NT2/D1 (cell line): Measurements from ENCODE around the gene RNH1.
"Not testable (repeated sequence)": the region's sequence is repeated elsewhere in the genome, so short reads cannot be mapped to it uniquely, and the experiment has no call there.

Experiments used
- DNase-seq: peaks from one replicate; pipeline ENCODE4 v3.0.0-alpha.2; 2011; ENCODE audit warnings: low read depth, low spot score
- H3K27me3 ChIP-seq: 2 replicates; pipeline ENCODE4 v1.6.0; 2011; ENCODE audit warnings: mild to moderate bottlenecking; ENCODE audit not compliant: insufficient read length, insufficient read depth
- H3K36me3 ChIP-seq: 2 replicates; pipeline ENCODE4 v1.6.1; 2011; ENCODE audit warnings: mild to moderate bottlenecking, low read length, mixed read lengths; ENCODE audit not compliant: insufficient read depth, insufficient read length
- H3K4me1 ChIP-seq: 2 replicates; pipeline ENCODE4 v1.5.1; 2011; ENCODE audit not compliant: insufficient read depth, insufficient read length
- H3K4me3 ChIP-seq: 2 replicates; pipeline ENCODE4 v1.5.1; 2011; ENCODE audit warnings: low read depth; ENCODE audit not compliant: insufficient read length
- H3K9ac ChIP-seq: 2 replicates; pipeline ENCODE4 v1.6.0; 2011; ENCODE audit warnings: low read depth; ENCODE audit not compliant: insufficient read length
- H3K9me3 ChIP-seq: 2 replicates; pipeline ENCODE4 v1.5.1; 2011; ENCODE audit warnings: mild to moderate bottlenecking, low read length; ENCODE audit not compliant: insufficient read depth
- SUZ12 ChIP-seq: IDR thresholded peaks from 2 replicates; pipeline ENCODE4 v1.6.1; 2011; ENCODE audit not compliant: insufficient read length, insufficient read depth; ENCODE audit errors: extremely low read depth
- YY1 ChIP-seq: IDR thresholded peaks from 2 replicates; pipeline ENCODE4 v1.6.1; 2011; ENCODE audit not compliant: insufficient read length, insufficient read depth
- ZNF274 ChIP-seq: IDR thresholded peaks from 2 replicates; pipeline ENCODE4 v1.6.1; 2011; ENCODE audit warnings: mild to moderate bottlenecking, low read depth, low read length

RNH1 gene

GRCh38 chr11:469684-470560 is 37.1 kb downstream of the RNH1 start:
- TF ChIP-seq SUZ12 (no peak), ZNF274 (no peak), YY1 (no peak)
- Histone ChIP-seq H3K4me3 (no peak overlapping the region), H3K36me3 (peaks cover 42% of the 10 kb centered on the region), H3K9me3 (no peaks in the 10 kb centered on the region), H3K27me3 (no peaks in the 10 kb centered on the region), H3K9ac (peak overlapping the region; percentile 61), H3K4me1 (peaks cover 15% of the 10 kb centered on the region)
- no peak for DNase-seq

GRCh38 chr11:469026-469683 is 37.9 kb downstream of the RNH1 start:
- not testable (repeated sequence) for H3K9me3 ChIP-seq, H3K27me3 ChIP-seq, DNase-seq, H3K4me3 ChIP-seq
- peaks cover 17% of the 10 kb centered on the region for H3K4me1 ChIP-seq
- peaks cover 48% of the 10 kb centered on the region for H3K36me3 ChIP-seq
- H3K9ac ChIP-seq: peak overlapping the region; percentile 37

GRCh38 chr11:468493-468892 is 38.5 kb downstream of the RNH1 start:
- Histone ChIP-seq H3K9ac (no peak overlapping the region), H3K4me1 (peaks cover 17% of the 10 kb centered on the region), H3K27me3 (no peaks in the 10 kb centered on the region), H3K4me3 (no peak overlapping the region), H3K36me3 (peaks cover 49% of the 10 kb centered on the region), H3K9me3 (no peaks in the 10 kb centered on the region)
- TF ChIP-seq ZNF274: no peak
- no peak for TF ChIP-seq YY1
- TF ChIP-seq SUZ12: no peak
- DNase-seq: no peak

- TF ChIP-seq YY1 (no peak), ZNF274 (no peak), SUZ12 (no peak)
- Histone ChIP-seq H3K9ac (no peak overlapping the region), H3K4me1 (peaks cover 17% of the 10 kb centered on the region)
Observed at GRCh38 chr11:468036-468435, 39.0 kb downstream of the RNH1 start.

GRCh38 chr11:465896-466530 is 41.0 kb downstream of the RNH1 start:
- peaks cover 14% of the 10 kb centered on the region for H3K4me1 ChIP-seq
- peaks cover 54% of the 10 kb centered on the region for H3K36me3 ChIP-seq
- no peaks in the 10 kb centered on the region for H3K9me3 ChIP-seq
- DNase-seq: no peak
- H3K27me3 ChIP-seq: no peaks in the 10 kb centered on the region
- no peak overlapping the region for H3K9ac ChIP-seq
- H3K4me3 ChIP-seq: no peak overlapping the region
- no peak for TF ChIP-seq ZNF274
- no peak for TF ChIP-seq YY1
- TF ChIP-seq SUZ12: no peak

More at GRCh38 chr11:468036-468435, 39.0 kb downstream of the RNH1 start:
- Histone ChIP-seq H3K27me3 (no peaks in the 10 kb centered on the region), H3K36me3 (peaks cover 48% of the 10 kb centered on the region), H3K4me3 (no peak overlapping the region), H3K9me3 (no peaks in the 10 kb centered on the region)
- DNase-seq: no peak

- Histone ChIP-seq H3K9ac (no peak overlapping the region), H3K4me3 (no peak overlapping the region)
Observed at GRCh38 chr11:464316-464715, 42.7 kb downstream of the RNH1 start.

More at GRCh38 chr11:464316-464715, 42.7 kb downstream of the RNH1 start:
- Histone ChIP-seq H3K27me3 (no peaks in the 10 kb centered on the region), H3K4me1 (peaks cover 7% of the 10 kb centered on the region), H3K9me3 (no peaks in the 10 kb centered on the region), H3K36me3 (peaks cover 63% of the 10 kb centered on the region)
- DNase-seq: no peak
- TF ChIP-seq YY1: no peak
- TF ChIP-seq SUZ12: no peak
- TF ChIP-seq ZNF274: no peak
